HG03378 (cell line): ENCODE results near the gene HSPB8.
"Not testable (repeated sequence)": the region's sequence is repeated elsewhere in the genome, so short reads cannot be mapped to it uniquely, and the experiment has no call there.

Source experiments
- ATAC-seq: cut with Tn5 transposase; IDR thresholded peaks from one replicate; pipeline ENCODE4 v1.9.1; 2021; ENCODE audit warnings: mild to moderate bottlenecking, moderate library complexity; ENCODE audit not compliant: unreplicated experiment

The HSPB8 gene

DNA sequence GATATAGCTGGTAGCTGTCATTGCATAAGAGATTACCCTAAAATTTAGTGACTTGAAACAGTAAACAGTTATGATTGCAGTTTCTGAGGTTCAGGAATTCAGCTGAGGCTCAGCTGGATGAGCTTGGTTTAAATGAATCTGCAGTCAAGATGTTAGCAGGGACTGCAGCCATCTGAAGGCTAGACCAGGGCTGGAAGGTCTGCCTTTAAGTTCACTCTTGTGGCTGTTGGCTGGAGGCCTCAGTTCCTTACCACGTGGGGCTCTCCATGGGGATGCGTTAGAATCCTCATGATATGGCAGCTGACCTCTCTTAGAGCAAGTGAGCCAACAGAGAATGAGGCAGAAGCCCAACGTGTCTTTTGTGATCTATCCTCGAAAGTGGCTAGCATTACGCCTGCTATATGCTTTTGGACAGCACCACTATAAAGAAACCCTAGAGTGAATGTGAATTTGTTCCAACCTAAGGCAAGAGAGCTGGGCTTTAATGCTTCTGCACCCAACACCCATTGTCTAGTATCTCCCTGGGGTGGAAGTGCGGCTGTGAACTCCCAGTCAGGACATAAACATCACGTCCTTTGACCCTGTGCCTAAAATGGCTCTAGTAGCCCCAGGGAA, 26.0 kb downstream of the HSPB8 start:
- no peak for ATAC-seq

GRCh38 chr12:119206348-119207062, 27.8 kb downstream of the HSPB8 start:
- no peak for ATAC-seq

DNA sequence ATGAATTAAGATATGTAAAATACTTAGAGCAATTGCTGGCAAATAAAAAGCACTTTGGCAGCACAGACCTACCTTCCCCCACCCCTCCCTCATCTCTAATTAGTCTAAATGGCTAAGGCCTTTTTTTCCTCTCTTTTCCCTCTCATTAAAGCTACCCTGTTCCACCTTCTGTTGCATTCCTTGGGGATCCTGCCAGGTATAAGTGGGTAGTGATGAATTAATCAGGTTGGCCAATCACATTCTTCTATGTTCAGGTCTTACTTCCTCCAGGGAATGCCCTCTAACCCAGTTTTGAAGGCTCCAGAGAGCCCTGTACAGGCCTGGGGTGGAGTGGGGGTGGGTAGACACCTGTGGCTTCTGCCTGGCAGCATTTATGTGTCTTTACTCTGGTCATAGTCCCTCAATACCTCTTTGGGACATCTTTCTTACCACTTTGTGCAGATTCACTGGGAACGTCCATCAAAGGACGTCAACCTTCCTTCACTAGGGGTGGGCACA, 28.4 kb downstream of the HSPB8 start:
- ATAC-seq = no peak

DNA sequence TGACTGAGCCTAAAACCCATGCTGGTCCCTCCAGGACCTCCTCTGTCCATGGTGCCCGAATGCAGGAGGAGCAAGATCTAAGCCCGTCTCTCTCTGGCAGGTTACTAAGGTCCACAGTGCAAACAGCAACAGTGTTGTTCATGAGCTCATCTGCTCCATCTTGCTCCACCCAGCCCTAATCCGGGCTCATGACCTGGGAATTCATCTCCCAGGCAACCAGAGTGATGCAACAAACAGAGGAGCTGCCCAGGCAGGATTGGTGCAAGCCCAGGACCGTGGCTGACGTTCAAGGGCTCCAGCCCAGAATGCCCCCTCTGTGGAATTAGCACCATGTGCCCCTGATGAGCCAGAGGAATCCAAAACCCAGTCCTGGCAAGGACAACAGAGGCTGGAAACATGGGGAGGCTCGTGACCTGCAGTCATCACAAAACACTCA, 29.9 kb downstream of the HSPB8 start:
- ATAC-seq = no peak

DNA sequence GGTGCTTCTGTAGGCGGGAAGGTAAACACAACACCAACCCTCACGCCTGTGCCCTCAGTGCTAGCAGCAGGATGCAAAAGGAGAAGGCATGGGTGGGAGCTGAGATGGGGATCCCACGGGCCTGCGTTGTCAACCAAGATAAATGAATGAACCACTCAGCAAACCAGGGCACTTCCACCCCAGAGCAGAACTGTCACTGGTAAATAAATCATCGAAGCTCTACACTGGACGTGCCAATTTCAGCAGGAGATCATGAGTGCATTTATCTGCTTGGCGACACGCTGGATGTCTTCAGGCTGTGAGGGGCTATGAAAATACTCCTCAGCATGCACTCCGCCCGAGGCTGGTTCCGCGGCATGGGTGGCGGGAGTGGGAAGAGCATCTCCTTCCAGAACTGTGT, 33.2 kb downstream of the HSPB8 start:
- ATAC-seq = no peak

DNA sequence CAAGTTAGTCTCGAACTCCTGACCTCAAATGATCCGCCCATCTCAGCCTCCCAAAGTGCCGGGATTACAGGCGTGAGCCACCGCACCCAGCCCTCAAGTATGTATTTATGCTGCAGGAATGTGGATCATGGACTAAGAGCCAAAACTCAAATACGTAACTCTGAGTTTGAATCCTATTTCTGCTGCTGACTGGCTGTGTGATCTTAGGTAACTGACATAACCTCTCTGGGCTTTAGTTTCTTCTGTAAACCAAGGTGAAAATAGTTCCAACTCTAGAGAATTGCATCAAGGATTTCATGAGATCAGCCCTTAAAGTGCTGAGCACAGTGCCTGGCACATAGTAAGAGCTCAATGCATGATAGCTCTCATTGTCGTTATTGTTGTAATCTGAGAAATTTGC, 37.4 kb downstream of the HSPB8 start:
- ATAC-seq = no peak

GRCh38 chr12:119218875-119219274, 40.1 kb downstream of the HSPB8 start:
- ATAC-seq = not testable (repeated sequence)

DNA sequence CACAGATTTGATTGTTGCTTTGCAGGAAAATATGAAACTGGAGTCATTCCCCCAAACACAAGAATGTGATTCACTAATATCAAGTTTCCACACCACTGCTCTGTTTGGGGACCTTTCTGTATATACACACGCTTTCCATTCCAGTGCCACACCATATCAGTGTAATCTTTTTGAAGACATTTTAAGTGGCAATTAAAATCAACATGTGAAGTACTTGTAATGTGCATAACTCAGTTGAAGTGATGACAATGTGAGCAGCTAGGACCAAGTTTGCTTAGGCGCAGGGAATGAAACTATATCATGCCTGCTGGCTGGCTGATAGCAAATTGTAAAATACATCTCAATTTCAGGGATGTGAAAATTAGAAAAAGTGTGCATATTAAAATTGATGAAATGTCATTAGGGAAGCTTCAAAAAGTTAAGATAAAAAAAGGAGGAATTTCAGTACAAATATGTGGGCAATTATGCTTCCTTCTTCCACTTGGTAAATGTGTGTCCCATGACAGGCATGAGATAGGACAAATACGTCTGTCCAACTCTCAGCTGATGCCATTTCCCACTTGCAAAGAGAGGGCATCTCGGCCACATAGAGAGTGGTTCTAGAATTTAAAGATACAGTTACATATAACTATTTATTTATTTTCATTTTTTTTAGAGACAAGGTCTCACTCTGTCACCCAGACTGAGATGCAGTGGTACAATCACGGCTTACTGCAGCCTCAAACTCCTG, 43.7 kb downstream of the HSPB8 start:
- ATAC-seq = no peak

- no peak for ATAC-seq
Measured at GRCh38 chr12:119225454-119225853, 46.7 kb downstream of the HSPB8 start.

DNA sequence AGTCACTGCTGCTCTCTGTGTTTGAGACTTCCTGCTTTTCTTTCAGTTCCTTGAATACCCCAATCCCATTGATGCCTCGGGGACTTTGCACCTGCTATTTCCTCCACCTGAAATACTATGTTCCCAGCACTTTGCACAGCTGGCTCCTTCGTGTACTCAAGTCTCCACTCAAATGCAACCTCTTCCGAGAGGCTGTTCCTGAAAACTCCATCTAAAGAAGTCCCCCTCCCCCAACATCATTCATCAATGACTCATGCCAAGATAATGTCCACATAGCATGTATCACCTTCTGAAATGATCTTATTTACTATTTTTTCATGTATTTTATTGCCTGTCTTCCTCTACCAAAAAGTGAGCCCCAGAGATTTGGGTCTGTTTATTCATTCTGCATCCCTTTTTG, 48.6 kb downstream of the HSPB8 start:
- ATAC-seq = no peak

GRCh38 chr12:119229205-119229604, 50.5 kb downstream of the HSPB8 start:
- no peak for ATAC-seq

GRCh38 chr12:119229837-119230236, 51.1 kb downstream of the HSPB8 start:
- no peak for ATAC-seq

GRCh38 chr12:119230807-119231206, 52.1 kb downstream of the HSPB8 start:
- no peak for ATAC-seq

DNA sequence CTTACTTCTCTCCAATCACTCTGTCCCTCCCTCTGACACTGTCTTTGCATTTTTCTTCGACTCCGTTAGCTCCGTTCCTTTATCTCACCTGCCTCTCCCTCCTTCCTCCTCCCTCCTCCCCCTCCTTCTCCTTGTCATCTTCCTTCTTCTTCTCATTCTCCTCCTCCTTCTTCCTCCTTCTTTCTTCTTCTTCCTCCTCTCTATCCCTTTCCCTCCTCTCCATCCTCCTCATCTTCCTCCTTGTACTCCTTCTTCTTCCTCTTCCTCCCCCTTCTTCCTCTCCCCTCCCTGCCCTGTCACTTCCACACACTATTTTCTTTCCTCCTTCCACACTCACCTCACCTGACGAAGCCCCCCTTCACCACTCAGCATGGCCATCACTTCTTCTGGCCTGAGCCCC, 53.0 kb downstream of the HSPB8 start:
- no peak for ATAC-seq

DNA sequence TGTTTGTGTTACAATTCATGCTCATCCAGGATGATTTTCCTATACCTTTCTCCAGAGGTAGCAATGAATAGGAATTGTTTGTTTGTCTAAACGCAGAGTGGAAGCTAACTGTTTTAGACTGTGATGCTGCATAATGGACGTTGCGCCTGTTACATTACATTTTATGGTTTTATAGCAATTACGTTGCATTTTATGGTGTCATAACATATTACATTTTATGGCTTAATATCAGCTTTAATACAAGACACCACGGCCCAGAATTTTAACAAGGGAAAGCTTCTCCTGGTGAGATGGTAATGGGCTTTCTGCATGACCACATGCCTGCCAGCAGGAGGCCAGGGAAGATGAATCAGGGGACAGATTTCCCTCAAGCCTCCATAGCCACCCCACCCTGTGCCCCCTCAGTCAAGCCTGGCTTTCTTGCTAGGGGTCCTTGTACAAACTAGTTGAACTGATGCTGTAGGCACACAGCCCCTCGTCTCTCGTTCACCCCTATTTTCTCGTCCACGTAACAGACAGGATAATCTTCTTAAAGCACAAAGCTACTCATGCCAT, 56.5 kb downstream of the HSPB8 start:
- no peak for ATAC-seq

DNA sequence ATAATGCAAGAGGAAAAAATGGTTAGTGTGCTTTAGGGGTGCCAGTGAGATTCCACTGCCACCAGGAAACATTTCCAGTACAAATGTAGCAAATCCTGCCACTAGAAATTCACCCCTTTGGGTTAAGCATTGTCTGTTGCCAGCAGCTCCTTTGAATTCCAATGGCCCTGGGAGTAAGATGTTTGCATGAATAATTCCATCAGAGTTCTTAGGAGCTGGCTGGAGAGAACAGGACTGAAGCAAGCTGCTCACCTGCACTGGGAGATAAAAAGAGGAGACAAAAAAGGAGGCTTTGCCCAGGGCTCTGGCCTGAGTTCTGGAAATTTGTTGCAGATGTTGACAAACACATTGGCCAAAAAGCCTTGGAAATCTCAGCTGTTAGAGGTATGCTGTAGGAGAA, 57.6 kb downstream of the HSPB8 start:
- ATAC-seq = no peak

DNA sequence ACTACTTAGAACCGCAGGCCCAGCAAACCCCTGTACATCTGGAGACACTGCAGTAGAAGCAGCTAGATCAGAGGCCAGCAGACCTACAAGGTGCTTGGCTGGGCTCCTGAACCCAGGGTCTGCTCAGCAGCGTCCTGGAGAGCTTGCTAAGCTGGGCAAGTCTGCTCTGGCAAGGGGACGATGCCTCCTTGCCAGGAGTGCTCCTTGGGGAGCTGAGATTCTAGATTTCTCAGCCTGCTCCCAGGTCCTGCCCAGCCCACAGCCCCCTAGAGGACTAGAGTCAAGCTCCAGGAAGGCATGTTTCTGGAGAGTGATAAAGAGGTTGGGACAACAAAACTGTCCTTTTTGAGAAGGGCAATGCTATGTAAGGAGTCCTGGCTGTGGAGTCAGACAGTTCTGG, 60.3 kb downstream of the HSPB8 start:
- no peak for ATAC-seq

GRCh38 chr12:119241049-119241448, 62.3 kb downstream of the HSPB8 start:
- no peak for ATAC-seq

DNA sequence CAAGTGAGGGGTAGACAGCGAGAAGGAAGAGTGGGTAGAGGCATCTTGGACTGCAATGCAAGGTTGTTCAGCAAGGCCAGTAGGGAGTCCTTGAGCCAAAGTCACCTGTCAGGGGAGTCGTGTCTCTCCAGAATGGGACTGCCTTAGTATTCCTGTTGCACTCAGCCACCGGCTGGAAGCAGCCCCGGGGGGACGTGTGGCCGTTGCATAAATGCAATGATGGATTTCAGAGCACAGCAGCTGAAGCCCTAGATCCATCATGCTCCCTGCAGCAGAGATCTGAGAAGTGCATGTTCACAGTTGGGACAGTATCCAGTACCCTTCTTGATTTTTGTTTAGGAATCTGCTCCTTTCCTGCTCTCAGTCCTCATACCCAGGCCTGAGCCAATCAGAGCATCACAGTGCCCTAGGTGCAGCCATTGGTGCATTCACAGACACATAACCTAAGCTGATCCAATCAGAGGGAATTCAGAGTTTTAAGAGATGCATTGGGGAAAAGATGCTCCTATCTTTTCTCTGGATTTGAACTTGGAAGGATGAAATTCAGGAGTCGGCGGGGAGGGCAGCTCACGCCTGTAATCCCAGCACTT, 62.9 kb downstream of the HSPB8 start:
- no peak for ATAC-seq
